Measurements from ENCODE around the gene DPP3. TPM values are rescaled to one million over a fixed set of nuclear protein-coding genes. Genes with fewer than 3 reads are reported as not detected.

DPP3 gene
- polyA plus RNA-seq, 3 donors, result 22.4 to 37.0 (median 26.7) TPM

DNA sequence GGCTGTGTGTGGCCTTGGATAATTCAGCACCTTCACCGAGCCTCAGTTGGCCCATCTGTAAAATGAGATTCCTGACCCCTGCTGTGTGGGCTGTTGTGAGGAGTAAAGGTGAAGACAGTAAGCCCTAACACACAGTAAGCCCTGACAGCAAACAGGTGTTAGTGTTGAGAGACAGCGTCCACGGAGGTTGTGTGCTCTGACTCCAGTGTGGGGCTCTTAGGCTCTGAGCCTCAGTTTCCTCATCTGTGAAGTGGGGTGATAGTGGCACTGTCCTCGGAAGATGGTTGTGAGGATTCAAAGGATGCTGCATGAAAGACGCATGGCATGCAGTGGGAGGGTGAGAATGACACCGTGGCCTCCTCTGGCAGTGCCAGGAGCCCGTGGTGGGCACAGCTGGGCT, 14.2 kb downstream of the DPP3 start:
- H3K36me3 ChIP-seq (replicated peaks in 1 of 2; ENCODE audit: control insufficient read depth in 1 of 2, insufficient read depth in 2 of 2, low read length in 2 of 2), result peaks cover 55 to 91% of the 10 kb centered on the region in 2 donors
- no peak overlapping the region for H3K4me3 Mint-ChIP-seq
- WGBS (ENCODE audit: insufficient coverage), result 100% methylated on average over 6 of the region's 7 CpGs
- H3K9me3 ChIP-seq (replicated peaks in 1 of 2; ENCODE audit: control insufficient read depth in 1 of 2, insufficient read depth in 1 of 2, low read length in 2 of 2), result no peaks in the 10 kb centered on the region
- no peak overlapping the region for H2AFZ ChIP-seq (ENCODE audit: insufficient read depth, low read depth, low read length, poor library complexity, severe bottlenecking)
- H3K9ac ChIP-seq (ENCODE audit: insufficient read depth, low read length, poor library complexity, severe bottlenecking), result no peak overlapping the region
- H3K27me3 Mint-ChIP-seq (ENCODE audit: low read depth in 3 of 3), result peaks cover 0 to 5% (median 0%) of the 10 kb centered on the region in 3 donors
- DNase-seq, result no peak
- TF ChIP-seq, protein P1, sequence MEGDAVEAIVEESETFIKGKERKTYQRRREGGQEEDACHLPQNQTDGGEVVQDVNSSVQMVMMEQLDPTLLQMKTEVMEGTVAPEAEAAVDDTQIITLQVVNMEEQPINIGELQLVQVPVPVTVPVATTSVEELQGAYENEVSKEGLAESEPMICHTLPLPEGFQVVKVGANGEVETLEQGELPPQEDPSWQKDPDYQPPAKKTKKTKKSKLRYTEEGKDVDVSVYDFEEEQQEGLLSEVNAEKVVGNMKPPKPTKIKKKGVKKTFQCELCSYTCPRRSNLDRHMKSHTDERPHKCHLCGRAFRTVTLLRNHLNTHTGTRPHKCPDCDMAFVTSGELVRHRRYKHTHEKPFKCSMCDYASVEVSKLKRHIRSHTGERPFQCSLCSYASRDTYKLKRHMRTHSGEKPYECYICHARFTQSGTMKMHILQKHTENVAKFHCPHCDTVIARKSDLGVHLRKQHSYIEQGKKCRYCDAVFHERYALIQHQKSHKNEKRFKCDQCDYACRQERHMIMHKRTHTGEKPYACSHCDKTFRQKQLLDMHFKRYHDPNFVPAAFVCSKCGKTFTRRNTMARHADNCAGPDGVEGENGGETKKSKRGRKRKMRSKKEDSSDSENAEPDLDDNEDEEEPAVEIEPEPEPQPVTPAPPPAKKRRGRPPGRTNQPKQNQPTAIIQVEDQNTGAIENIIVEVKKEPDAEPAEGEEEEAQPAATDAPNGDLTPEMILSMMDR (IDR thresholded peaks at IDR 0.05), result no peak
- H3K27me3 ChIP-seq (ENCODE audit: control insufficient read depth in 2 of 2, insufficient read depth in 2 of 2, low read length in 2 of 2), result no peaks in the 10 kb centered on the region
- H3K27ac ChIP-seq (ENCODE audit: low read depth in 1 of 2, low read length in 2 of 2), result no peak overlapping the region
- H3K27ac Mint-ChIP-seq, result no peak overlapping the region
- H3K4me3 ChIP-seq (replicated peaks in 1 of 3; ENCODE audit: low read depth in 2 of 3, low read length in 3 of 3), result no peak overlapping the region
- no peaks in the 10 kb centered on the region for H4K20me1 ChIP-seq (ENCODE audit: insufficient read depth, low read length)
- no peaks in the 10 kb centered on the region for H3K79me2 ChIP-seq (ENCODE audit: insufficient read depth, low read length)
- H3K4me1 ChIP-seq (ENCODE audit: control insufficient read depth in 1 of 2, insufficient read depth in 2 of 2, low read length in 2 of 2), result no peaks in the 10 kb centered on the region
- H3K36me3 Mint-ChIP-seq, result peaks cover 51 to 84% of the 10 kb centered on the region in 2 donors
- no peaks in the 10 kb centered on the region for H3K4me1 Mint-ChIP-seq
- no peaks in the 10 kb centered on the region for H3K9me3 Mint-ChIP-seq
- intact Hi-C loops (cut with micrococcal nuclease), result no loop called here
- no peak overlapping the region for H3K4me2 ChIP-seq (replicated peaks; ENCODE audit: extremely low read depth, low read length, poor library complexity, severe bottlenecking)

DNA sequence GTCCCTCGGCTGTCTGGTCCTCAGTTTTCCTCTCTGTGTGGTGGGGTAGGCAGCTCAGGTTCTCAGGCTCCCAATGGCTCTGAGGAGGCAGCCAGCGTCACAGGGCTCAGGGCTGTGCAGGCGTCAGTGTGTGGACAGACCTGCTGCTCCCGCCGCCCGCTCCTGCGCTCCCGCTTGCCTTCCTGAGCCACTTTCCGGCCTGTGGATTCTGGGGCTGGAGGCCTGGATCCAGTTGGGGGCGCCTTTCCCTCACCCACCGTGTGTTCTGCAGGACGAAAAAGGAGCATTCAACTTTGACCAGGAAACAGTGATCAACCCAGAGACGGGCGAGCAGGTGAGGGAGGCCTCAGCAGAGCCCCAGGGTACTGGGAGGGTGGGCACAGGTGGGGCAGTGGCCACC, 14.7 kb downstream of the DPP3 start:
- peaks cover 0 to 5% (median 0%) of the 10 kb centered on the region in 3 donors for H3K27me3 Mint-ChIP-seq (ENCODE audit: low read depth in 3 of 3)
- no peaks in the 10 kb centered on the region for H3K9me3 ChIP-seq (replicated peaks in 1 of 2; ENCODE audit: control insufficient read depth in 1 of 2, insufficient read depth in 1 of 2, low read length in 2 of 2)
- H3K9ac ChIP-seq (ENCODE audit: insufficient read depth, low read length, poor library complexity, severe bottlenecking), result no peak overlapping the region
- TF ChIP-seq, protein P1 (IDR thresholded peaks at IDR 0.05), result no peak
- no peaks in the 10 kb centered on the region for H4K20me1 ChIP-seq (ENCODE audit: insufficient read depth, low read length)
- no peaks in the 10 kb centered on the region for H3K4me1 ChIP-seq (ENCODE audit: control insufficient read depth in 1 of 2, insufficient read depth in 2 of 2, low read length in 2 of 2)
- H3K4me2 ChIP-seq (replicated peaks; ENCODE audit: extremely low read depth, low read length, poor library complexity, severe bottlenecking), result no peak overlapping the region
- H3K27ac ChIP-seq (ENCODE audit: low read depth in 1 of 2, low read length in 2 of 2), result no peak overlapping the region
- no peak overlapping the region for H3K4me3 ChIP-seq (replicated peaks in 1 of 3; ENCODE audit: low read depth in 2 of 3, low read length in 3 of 3)
- intact Hi-C loops (cut with micrococcal nuclease), result no loop called here
- H3K79me2 ChIP-seq (ENCODE audit: insufficient read depth, low read length), result no peaks in the 10 kb centered on the region
- no peak overlapping the region for H3K27ac Mint-ChIP-seq
- 95% methylated on average over 11 of the region's 14 CpGs for WGBS (ENCODE audit: insufficient coverage)
- no peak overlapping the region for H2AFZ ChIP-seq (ENCODE audit: insufficient read depth, low read depth, low read length, poor library complexity, severe bottlenecking)
- H3K9me3 Mint-ChIP-seq, result no peaks in the 10 kb centered on the region
- no peak overlapping the region for H3K4me3 Mint-ChIP-seq
- no peak for DNase-seq
- peaks cover 52 to 83% of the 10 kb centered on the region in 2 donors for H3K36me3 Mint-ChIP-seq
- H3K4me1 Mint-ChIP-seq, result no peaks in the 10 kb centered on the region
- peaks cover 54 to 91% of the 10 kb centered on the region in 2 donors for H3K36me3 ChIP-seq (replicated peaks in 1 of 2; ENCODE audit: control insufficient read depth in 1 of 2, insufficient read depth in 2 of 2, low read length in 2 of 2)
- H3K27me3 ChIP-seq (ENCODE audit: control insufficient read depth in 2 of 2, insufficient read depth in 2 of 2, low read length in 2 of 2), result no peaks in the 10 kb centered on the region

Data from CD14-positive monocyte (primary cell).